ENCODE data around the gene HCRT. TPM values are rescaled to one million over a fixed set of nuclear protein-coding genes. Genes with fewer than 3 reads are reported as not detected.

Gene HCRT
- total and polyA plus RNA-seq, 8 donors = not detected

DNA sequence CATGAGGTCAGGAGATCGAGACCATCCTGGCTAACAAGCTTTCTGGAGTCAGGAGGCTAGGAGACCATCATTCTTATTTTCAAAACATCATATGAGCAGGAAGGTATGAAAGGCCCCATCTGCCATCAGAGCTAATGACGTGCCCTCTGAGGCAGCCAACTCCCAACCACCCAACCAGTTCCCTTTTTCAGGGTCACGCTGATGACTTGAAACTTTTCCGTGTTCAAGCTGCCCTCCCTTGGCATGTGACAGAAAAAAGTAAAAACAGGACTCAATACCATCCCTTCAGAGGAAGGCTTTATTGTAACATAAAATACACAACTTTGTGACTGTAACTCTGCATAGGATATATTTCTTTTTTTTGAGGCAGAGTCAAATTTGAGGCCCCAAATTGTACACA is 13.6 kb upstream of the HCRT start:
- intact Hi-C loops (cut with DNase I) = no loop called here
- H3K9me3 ChIP-seq = no peaks in the 10 kb centered on the region
- H3K4me1 ChIP-seq = peaks cover 0 to 18% of the 10 kb centered on the region in 2 donors
- ATAC-seq = peak; percentile 44
- peak in 1 of 4 donors; percentile 59 for DNase-seq
- peak overlapping the region in 1 of 2 donors; percentile 50 for H3K27ac ChIP-seq
- H3K36me3 ChIP-seq = peaks cover 0 to 43% of the 10 kb centered on the region in 2 donors
- H3K4me3 ChIP-seq = no peak overlapping the region
- TF ChIP-seq, protein P1, sequence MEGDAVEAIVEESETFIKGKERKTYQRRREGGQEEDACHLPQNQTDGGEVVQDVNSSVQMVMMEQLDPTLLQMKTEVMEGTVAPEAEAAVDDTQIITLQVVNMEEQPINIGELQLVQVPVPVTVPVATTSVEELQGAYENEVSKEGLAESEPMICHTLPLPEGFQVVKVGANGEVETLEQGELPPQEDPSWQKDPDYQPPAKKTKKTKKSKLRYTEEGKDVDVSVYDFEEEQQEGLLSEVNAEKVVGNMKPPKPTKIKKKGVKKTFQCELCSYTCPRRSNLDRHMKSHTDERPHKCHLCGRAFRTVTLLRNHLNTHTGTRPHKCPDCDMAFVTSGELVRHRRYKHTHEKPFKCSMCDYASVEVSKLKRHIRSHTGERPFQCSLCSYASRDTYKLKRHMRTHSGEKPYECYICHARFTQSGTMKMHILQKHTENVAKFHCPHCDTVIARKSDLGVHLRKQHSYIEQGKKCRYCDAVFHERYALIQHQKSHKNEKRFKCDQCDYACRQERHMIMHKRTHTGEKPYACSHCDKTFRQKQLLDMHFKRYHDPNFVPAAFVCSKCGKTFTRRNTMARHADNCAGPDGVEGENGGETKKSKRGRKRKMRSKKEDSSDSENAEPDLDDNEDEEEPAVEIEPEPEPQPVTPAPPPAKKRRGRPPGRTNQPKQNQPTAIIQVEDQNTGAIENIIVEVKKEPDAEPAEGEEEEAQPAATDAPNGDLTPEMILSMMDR (IDR thresholded peaks at IDR 0.05) = no peak
- no peaks in the 10 kb centered on the region for H3K27me3 ChIP-seq

DNA sequence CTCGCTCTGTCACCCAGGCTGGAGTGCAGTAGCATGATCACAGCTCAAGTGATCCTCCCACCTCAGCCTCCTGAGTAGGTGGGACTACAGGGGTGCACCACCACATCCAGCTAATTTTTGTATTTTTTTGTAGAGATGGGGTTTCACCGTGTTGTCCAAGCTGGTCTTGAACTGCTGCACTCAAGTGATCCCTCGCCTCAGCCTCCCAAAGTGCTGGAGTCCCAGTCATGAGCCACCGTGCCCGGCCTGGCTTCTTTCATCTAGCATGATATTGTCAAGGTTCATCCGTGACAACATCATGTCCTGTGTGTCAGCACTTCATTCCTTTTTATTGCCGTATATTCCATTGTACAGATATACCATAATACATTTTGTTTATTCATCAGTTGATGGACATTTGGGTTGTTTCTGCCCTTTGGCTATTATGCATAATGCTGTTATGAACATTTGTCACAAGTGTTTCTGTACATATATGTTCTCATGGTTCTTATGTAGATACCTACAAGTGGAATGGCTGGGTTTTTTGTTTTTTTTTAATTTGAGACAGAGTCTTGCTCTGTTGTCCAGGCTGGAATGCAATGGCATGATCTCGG is 12.4 kb upstream of the HCRT start:
- H3K4me3 ChIP-seq = no peak overlapping the region
- TF ChIP-seq, protein P1 (IDR thresholded peaks at IDR 0.05) = no peak
- H3K4me1 ChIP-seq = peaks cover 9 to 30% of the 10 kb centered on the region in 2 donors
- no peak for ATAC-seq
- no peaks in the 10 kb centered on the region for H3K9me3 ChIP-seq
- peaks cover 0 to 33% of the 10 kb centered on the region in 2 donors for H3K36me3 ChIP-seq
- H3K27ac ChIP-seq = no peak overlapping the region
- H3K27me3 ChIP-seq = no peaks in the 10 kb centered on the region
- DNase-seq = no peak
- intact Hi-C loops (cut with DNase I) = no loop called here

DNA sequence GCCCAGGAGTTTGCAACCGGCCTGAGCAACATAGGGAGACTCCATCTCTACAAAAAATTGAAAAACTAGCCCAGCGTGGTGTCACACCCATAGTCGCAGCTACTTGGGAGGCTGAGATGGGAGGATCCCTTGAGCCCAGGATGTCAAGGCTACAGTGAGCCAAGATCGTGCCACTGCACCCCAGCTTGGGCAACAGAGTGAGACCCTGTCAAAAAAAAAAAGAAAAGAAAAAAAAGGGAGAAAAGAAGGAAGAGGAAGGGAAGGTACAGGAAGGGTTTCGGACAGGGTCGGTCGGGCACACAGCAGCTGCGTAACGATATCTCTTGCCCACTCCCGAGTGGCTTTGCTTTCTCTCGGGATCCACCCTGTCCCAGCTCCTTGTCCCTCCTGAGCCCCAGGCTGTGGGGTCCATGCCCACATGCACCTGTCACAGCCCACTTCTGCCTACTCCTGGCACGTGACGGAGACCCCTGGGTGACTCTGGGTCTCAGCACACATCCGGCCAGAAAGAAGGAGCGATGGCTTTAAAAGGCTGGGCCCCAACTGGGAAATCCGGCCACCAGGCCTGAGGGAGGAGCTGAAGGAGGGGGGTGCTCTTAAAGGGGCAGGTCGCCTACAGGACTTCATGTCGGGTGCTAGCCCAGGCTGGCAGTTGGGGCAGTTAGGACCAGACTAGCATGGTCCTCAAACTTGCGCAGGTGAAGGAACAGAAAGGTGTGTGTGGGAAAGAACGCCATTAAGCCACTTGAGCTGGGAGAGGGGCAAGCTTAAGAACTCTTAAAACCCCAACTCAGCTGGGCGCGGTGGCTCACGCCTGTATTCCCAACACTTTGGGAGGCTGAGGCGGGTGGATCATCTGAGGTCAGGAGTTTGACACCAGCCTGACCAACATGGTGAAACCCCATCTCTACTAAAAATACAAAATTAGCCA is 9.0 kb upstream of the HCRT start, which contains the start of gene GHDC:
GHDC (minus strand) TSS at position 526 of the 931 bp plus-strand sequence. CDS start 913 bp downstream, outside the sequence.
- ATAC-seq = peak; percentile 97
- intact Hi-C loops (cut with DNase I) = no loop called here

DNA sequence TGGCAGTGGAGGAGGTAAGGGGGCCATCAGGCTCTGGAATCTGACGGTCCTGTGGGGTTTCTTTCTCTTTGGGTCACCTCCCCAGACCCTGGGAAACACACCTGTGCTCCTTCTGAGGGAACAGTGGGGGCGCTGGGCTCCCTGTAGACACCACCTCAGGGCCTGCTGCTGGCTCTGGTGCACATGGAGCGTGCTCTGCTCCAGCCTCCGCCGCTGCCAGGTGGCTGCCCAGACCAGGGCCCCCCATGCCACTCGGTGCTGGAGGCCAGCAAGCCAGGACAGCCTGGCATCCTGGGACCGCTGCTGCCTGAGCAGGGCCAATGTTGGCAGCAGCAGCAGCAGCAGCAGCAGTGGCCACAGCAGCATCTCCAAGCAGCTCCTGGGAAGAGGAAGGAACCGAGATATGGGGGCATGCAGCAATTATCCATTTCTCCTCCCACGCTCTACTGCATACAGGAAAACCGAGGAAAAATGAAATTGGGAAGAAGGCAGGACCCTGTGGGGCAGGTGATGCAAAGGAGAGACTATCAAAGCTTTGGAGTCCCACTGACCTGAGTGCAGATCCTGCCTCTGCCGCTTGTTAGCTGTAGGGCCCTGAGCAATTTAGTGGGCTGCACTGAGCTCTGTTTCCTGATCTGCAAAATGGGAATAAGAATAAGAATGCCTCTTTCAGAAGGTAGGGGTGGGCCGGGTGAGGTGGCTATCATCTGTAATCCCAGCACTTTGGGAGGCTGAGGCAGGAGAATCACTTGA is 8.1 kb upstream of the HCRT start:
- DNase-seq = peak in 1 of 4 donors; percentile 70
- Histone ChIP-seq H3K36me3 (peaks cover 0 to 7% of the 10 kb centered on the region in 2 donors), H3K27ac (peak overlapping the region in 1 of 2 donors; percentile 83), H3K4me1 (peaks cover 9 to 35% of the 10 kb centered on the region in 2 donors), H3K9me3 (no peaks in the 10 kb centered on the region), H3K4me3 (peak overlapping the region; percentile 54 to 60), H3K27me3 (no peaks in the 10 kb centered on the region)
- TF ChIP-seq, protein P1 (IDR thresholded peaks at IDR 0.05) = no peak
- intact Hi-C loops (cut with DNase I) = no loop called here
- no peak for ATAC-seq

More for the DNA sequence above, 9.0 kb upstream of the HCRT start, which contains the start of gene GHDC:
- peak; percentile 73 to 90 (median 86) for DNase-seq
- Histone ChIP-seq H3K4me3 (peak within 1 kb of the TSS; percentile 54 to 60), H3K9me3 (no peaks in the 10 kb centered on the region), H3K36me3 (peaks cover 0 to 7% of the 10 kb centered on the region in 2 donors), H3K4me1 (peaks cover 9 to 33% of the 10 kb centered on the region in 2 donors), H3K27me3 (no peaks in the 10 kb centered on the region), H3K27ac (peak within 1 kb of the TSS; percentile 56 to 83)
- TF ChIP-seq, protein P1 (IDR thresholded peaks at IDR 0.05) = no peak
